ENCODE results near the gene TINAGL1.

TINAGL1 gene

GRCh38 chr1:31617218-31617915 is 41.1 kb downstream of the TINAGL1 start, which contains the start of gene HCRTR1:
Gene HCRTR1, plus strand, starts transcription at chr1:31617689. Its CDS starts 1,504 bp downstream, at chr1:31619193.
- TF ChIP-seq CTCF (IDR thresholded peaks at IDR 0.05; ENCODE audit: low read depth, low read length): no peak
- peak within 1 kb of the TSS; percentile 46 for H3K4me3 ChIP-seq (ENCODE audit: low read depth, low read length)

GRCh38 chr1:31617916-31618746 is 41.8 kb downstream of the TINAGL1 start:
- peak overlapping the region; percentile 46 for H3K4me3 ChIP-seq (ENCODE audit: low read depth, low read length)
- peak; percentile 87 for TF ChIP-seq CTCF (IDR thresholded peaks at IDR 0.05; ENCODE audit: low read depth, low read length)

DNA sequence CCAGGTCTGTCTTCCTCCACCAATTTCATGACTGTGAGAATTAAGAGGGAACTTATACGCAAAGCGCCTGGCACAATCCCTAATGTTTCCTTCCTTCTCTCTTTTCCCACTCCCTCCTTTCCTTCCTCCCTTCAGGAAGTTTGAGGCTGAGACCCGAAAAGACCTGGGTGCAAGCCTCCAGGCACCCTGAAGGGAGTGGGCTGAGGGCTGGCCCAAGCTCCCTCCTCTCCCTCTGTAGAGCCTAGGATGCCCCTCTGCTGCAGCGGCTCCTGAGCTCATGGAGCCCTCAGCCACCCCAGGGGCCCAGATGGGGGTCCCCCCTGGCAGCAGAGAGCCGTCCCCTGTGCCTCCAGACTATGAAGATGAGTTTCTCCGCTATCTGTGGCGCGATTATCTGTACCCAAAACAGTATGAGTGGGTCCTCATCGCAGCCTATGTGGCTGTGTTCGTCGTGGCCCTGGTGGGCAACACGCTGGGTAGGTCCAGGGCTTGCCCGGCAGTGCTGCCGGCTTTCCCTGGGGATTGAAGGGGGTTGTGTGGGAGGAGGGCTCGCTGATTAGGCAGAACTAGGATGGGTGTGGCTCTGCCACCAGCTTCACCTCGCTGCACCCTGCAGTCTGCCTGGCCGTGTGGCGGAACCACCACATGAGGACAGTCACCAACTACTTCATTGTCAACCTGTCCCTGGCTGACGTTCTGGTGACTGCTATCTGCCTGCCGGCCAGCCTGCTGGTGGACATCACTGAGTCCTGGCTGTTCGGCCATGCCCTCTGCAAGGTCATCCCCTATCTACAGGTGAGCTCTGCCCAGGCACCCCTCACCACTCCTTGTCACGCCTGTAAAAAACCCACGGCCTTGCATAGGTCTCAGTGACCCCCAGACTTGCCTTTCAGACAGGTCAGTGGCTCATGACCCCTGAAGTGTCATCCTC is 42.9 kb downstream of the TINAGL1 start:
- no peak for TF ChIP-seq CTCF (IDR thresholded peaks at IDR 0.05; ENCODE audit: low read depth, low read length)
- no peak overlapping the region for H3K4me3 ChIP-seq (ENCODE audit: low read depth, low read length)

- no peak for TF ChIP-seq CTCF (IDR thresholded peaks at IDR 0.05; ENCODE audit: low read depth, low read length)
- no peak overlapping the region for H3K4me3 ChIP-seq (ENCODE audit: low read depth, low read length)
Measured at GRCh38 chr1:31620631-31621497, 44.5 kb downstream of the TINAGL1 start.

DNA sequence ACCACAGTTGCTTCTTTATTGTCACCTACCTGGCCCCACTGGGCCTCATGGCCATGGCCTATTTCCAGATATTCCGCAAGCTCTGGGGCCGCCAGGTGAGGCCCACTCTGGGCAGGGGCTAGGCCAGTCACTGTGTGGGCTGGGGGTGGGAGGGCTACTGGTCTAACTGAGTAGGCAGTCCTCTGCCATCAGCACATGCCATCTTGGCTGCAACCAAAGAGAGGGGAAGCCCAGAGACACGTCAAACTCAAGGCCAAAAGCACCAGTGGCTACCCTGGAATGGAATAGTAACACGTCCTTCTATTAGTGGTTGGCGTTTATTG is 45.1 kb downstream of the TINAGL1 start:
- no peak for TF ChIP-seq CTCF (IDR thresholded peaks at IDR 0.05; ENCODE audit: low read depth, low read length)
- H3K4me3 ChIP-seq (ENCODE audit: low read depth, low read length): no peak overlapping the region

DNA sequence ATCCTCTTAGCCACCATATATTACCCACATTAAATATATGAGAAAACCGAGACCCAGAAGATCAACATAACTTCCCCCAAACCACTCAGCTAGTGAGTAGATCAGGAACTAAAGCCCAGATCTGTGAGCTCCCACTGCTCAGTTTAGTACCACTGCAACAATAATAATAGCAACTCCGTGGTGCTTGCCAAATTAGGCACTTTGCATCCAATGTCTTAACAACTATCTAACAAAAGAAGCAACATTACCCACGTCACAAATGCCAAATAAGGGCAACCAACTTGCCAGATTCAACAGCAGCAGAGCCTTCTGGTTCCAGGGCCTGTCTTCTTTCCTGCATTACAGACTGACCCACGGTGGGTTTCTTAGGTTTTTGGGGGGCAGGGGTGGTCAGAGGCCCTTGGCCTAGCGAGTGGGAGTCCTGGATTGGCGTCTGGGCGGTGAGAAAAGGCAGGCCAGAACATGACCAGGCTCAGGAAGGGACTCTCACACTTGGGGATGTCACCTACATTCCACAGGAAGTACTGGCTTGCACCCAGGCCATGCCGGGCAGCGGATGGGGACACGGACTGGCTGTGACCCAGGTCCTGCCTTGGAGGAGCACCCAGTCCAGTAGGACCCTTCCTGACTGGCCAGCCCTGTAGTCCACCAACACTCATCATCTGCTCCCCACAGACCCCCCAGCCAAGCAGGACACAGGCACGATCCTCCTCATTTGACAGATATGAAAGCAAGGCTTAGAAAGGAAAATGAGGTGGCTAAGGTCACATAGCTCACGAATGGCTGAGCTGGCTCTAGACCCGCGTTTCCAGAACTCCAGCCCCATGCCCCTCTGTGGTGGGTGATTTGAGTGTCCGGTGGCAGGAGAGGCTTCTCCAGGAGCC is 45.8 kb downstream of the TINAGL1 start:
- TF ChIP-seq CTCF (IDR thresholded peaks at IDR 0.05; ENCODE audit: low read depth, low read length): no peak
- H3K4me3 ChIP-seq (ENCODE audit: low read depth, low read length): no peak overlapping the region

Measured in WI38 (cell line).